Liver (tissue), 3 donors: ENCODE data around the gene SCLY.

Source experiments
- EGR1 ChIP-seq, 2 donors: IDR thresholded peaks; 2 replicates each; pipeline ENCODE4 v1.6.1; 2016 to 2018; ENCODE audit warnings: antibody characterized with exemption in 2 of 2, low read depth in 2 of 2
- TF ChIP-seq, protein P1 (sequence below): IDR thresholded peaks from 2 replicates; pipeline ENCODE4 v1.6.1; 2016; ENCODE audit warnings: antibody characterized with exemption
- TF ChIP-seq, protein P2 (sequence below): fragments of 150-350 bp; IDR thresholded peaks from 2 replicates; pipeline ENCODE4 v1.5.1; 2017; ENCODE audit warnings: improper control_type of control experiment, low read depth, low read length; ENCODE audit not compliant: missing input control
- TF ChIP-seq, protein P3 (sequence below): IDR thresholded peaks from 2 replicates; pipeline ENCODE4 v1.6.1; 2016; ENCODE audit warnings: antibody characterized with exemption, mild to moderate bottlenecking
- donor health status: healthy.
- donor health status: healthy.

DNA sequence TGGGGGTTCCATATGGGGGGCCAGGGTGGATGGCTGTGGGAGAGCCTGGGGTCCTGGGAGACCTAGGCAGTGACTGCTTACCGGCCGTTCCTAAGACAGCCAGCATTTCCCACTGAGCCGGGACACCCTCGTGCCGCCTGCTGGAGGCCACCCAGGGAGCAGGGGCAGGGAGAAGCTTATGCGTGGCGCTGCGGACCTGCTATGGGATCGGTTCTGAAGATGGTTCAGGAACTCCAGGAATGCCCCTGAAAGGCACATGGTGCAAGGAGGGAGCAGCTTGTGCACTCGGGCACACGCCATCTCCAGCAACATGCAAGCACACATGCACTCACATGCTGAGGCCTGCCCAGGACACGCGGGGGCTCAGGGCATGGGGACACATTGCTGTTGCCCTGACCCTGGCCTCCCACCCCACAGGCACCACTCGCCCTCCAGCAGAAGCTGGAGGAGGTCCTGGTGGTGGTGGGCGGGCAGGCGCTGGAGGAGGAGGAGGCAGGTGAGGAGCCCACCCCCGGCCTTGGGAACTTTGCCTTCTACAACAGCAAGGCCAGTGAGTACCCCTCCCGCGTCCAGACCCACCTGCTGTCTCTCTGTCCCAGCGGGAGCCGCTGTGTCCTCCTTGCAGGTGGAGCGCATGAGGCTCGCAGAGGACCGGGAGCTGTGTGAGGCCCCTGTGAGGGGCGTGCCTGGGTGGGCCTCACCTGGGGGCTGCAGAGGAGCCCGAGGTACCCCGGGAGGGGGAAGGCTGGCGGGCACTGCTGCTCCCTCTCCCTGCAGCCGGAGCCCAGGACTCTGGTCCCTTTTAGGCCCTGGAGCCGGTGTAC is 81.8 kb downstream of the SCLY start:
- no peak for TF ChIP-seq EGR1 (IDR thresholded peaks at IDR 0.05; ENCODE audit: low read depth in 2 of 2)
- TF ChIP-seq, protein P1, sequence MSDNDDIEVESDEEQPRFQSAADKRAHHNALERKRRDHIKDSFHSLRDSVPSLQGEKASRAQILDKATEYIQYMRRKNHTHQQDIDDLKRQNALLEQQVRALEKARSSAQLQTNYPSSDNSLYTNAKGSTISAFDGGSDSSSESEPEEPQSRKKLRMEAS = no peak
- TF ChIP-seq, protein P2, sequence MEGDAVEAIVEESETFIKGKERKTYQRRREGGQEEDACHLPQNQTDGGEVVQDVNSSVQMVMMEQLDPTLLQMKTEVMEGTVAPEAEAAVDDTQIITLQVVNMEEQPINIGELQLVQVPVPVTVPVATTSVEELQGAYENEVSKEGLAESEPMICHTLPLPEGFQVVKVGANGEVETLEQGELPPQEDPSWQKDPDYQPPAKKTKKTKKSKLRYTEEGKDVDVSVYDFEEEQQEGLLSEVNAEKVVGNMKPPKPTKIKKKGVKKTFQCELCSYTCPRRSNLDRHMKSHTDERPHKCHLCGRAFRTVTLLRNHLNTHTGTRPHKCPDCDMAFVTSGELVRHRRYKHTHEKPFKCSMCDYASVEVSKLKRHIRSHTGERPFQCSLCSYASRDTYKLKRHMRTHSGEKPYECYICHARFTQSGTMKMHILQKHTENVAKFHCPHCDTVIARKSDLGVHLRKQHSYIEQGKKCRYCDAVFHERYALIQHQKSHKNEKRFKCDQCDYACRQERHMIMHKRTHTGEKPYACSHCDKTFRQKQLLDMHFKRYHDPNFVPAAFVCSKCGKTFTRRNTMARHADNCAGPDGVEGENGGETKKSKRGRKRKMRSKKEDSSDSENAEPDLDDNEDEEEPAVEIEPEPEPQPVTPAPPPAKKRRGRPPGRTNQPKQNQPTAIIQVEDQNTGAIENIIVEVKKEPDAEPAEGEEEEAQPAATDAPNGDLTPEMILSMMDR = no peak
- TF ChIP-seq, protein P3, sequence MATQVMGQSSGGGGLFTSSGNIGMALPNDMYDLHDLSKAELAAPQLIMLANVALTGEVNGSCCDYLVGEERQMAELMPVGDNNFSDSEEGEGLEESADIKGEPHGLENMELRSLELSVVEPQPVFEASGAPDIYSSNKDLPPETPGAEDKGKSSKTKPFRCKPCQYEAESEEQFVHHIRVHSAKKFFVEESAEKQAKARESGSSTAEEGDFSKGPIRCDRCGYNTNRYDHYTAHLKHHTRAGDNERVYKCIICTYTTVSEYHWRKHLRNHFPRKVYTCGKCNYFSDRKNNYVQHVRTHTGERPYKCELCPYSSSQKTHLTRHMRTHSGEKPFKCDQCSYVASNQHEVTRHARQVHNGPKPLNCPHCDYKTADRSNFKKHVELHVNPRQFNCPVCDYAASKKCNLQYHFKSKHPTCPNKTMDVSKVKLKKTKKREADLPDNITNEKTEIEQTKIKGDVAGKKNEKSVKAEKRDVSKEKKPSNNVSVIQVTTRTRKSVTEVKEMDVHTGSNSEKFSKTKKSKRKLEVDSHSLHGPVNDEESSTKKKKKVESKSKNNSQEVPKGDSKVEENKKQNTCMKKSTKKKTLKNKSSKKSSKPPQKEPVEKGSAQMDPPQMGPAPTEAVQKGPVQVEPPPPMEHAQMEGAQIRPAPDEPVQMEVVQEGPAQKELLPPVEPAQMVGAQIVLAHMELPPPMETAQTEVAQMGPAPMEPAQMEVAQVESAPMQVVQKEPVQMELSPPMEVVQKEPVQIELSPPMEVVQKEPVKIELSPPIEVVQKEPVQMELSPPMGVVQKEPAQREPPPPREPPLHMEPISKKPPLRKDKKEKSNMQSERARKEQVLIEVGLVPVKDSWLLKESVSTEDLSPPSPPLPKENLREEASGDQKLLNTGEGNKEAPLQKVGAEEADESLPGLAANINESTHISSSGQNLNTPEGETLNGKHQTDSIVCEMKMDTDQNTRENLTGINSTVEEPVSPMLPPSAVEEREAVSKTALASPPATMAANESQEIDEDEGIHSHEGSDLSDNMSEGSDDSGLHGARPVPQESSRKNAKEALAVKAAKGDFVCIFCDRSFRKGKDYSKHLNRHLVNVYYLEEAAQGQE = no peak
